DOHH2 (cell line): ENCODE results near the gene NT5DC1.

Experiments used
- EZH2phosphoT487 ChIP-seq: fragments of 200-600 bp; sonication (generic); IDR thresholded peaks from 2 replicates; pipeline ENCODE4 v1.6.1; 2017; ENCODE audit warnings: borderline replicate concordance, mild to moderate bottlenecking, antibody characterized with exemption, low read length, moderate library complexity, mixed read lengths
- TF ChIP-seq, protein P1 (sequence below): fragments of 200-600 bp; sonication (generic); IDR thresholded peaks from one replicate; pipeline ENCODE4 v1.5.1; 2014; ENCODE audit warnings: antibody characterized with exemption, mild to moderate bottlenecking, low read depth, low read length; ENCODE audit not compliant: poor library complexity, severe bottlenecking

DNA sequence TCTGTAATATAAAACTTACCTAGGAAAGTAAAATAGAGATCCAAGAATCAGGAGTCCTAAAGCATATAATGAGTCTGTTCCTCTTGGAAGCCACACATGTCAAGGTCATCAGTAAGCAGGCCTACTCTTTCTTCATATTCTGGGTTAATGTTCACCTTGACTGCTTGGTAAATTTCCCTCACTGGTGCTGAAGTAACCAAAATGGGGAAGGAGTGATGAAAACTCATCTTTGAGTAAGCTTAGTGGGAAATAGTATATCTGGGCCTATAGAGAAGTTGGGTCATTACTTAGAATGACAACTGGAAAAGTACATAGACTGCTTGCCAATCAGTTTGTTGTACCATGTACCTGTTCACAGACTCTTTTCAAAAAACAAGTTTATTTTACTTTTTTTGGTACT lies 146.6 kb downstream of the NT5DC1 start:
- TF ChIP-seq, protein P1, sequence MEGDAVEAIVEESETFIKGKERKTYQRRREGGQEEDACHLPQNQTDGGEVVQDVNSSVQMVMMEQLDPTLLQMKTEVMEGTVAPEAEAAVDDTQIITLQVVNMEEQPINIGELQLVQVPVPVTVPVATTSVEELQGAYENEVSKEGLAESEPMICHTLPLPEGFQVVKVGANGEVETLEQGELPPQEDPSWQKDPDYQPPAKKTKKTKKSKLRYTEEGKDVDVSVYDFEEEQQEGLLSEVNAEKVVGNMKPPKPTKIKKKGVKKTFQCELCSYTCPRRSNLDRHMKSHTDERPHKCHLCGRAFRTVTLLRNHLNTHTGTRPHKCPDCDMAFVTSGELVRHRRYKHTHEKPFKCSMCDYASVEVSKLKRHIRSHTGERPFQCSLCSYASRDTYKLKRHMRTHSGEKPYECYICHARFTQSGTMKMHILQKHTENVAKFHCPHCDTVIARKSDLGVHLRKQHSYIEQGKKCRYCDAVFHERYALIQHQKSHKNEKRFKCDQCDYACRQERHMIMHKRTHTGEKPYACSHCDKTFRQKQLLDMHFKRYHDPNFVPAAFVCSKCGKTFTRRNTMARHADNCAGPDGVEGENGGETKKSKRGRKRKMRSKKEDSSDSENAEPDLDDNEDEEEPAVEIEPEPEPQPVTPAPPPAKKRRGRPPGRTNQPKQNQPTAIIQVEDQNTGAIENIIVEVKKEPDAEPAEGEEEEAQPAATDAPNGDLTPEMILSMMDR = no peak
- no peak for TF ChIP-seq EZH2phosphoT487
